H1 (cell line): ENCODE results near the gene SIX3. TPM values are rescaled to one million over a fixed set of nuclear protein-coding genes. Genes with fewer than 3 reads are reported as not detected.

Source experiments
- CTCF ChIA-PET: fragments of 300-600 bp; sonication (Branson Sonifier 250); formaldehyde crosslinking; loops from one replicate; lab custom pipeline; 2021; ENCODE audit not compliant: partially characterized antibody; lab: Charles Lee
- POLR2A ChIA-PET: fragments of 300-600 bp; sonication (Branson Sonifier 250); formaldehyde crosslinking; loops from one replicate; lab custom pipeline; 2021; ENCODE audit warnings: inconsistent platforms; ENCODE audit not compliant: partially characterized antibody; lab: Charles Lee
- DNase-seq, 2 experiments: peaks; one replicate each; pipeline versions ENCODE4 v3.0.0 to v3.0.0-alpha.2; 2010 to 2022; ENCODE audit warnings: low spot score in 2 of 2, low read depth in 1 of 2, mixed read lengths in 1 of 2
- FAIRE-seq: peaks from 2 replicates; lab custom pipeline; 2011; peaks lifted over from hg19 to GRCh38; lab: Jason Lieb, UNC
- H2AFZ ChIP-seq: 2 replicates; pipeline ENCODE4 v1.8.1; 2012; ENCODE audit warnings: low read length, inconsistent platforms
- H2AK5ac ChIP-seq: 2 replicates; pipeline ENCODE4 v1.6.1; 2013; ENCODE audit warnings: low read depth, low read length
- H2BK120ac ChIP-seq: replicated peaks from 2 replicates; pipeline ENCODE3; 2013; ENCODE audit warnings: low read depth, low read length, inconsistent platforms
- H2BK12ac ChIP-seq: 2 replicates; pipeline ENCODE4 v1.6.1; 2013; ENCODE audit warnings: low read depth, low read length
- H2BK15ac ChIP-seq: 2 replicates; pipeline ENCODE4 v1.6.1; 2013; ENCODE audit warnings: low read length
- H2BK20ac ChIP-seq: 2 replicates; pipeline ENCODE4 v1.6.1; 2013; ENCODE audit warnings: low read length
- H2BK5ac ChIP-seq: 2 replicates; pipeline ENCODE4 v1.6.1; 2013; ENCODE audit warnings: low read depth, low read length
- H3K14ac ChIP-seq: 2 replicates; pipeline ENCODE4 v1.6.1; 2013; ENCODE audit warnings: inconsistent platforms; ENCODE audit not compliant: insufficient read length
- H3K18ac ChIP-seq: 2 replicates; pipeline ENCODE4 v1.6.1; 2013; ENCODE audit warnings: low read length; ENCODE audit errors: extremely low read depth
- H3K23ac ChIP-seq: 2 replicates; pipeline ENCODE4 v1.6.1; 2013; ENCODE audit warnings: inconsistent platforms; ENCODE audit not compliant: insufficient read length
- H3K23me2 ChIP-seq: 2 replicates; pipeline ENCODE4 v1.6.1; 2013; ENCODE audit warnings: low read depth, low read length
- H3K27ac ChIP-seq: 2 replicates; pipeline ENCODE4 v1.6.1; 2011; ENCODE audit warnings: low read depth, low read length, inconsistent platforms
- H3K27me3 ChIP-seq, 4 experiments: replicated peaks in 1 of 4; 1 replicate in 1 of 4; 2 replicates in 3 of 4; pipeline versions ENCODE4 v1.6.1 to v1.8.1; 2011 to 2013; ENCODE audit warnings: low read length in 3 of 4, mild to moderate bottlenecking in 3 of 4, inconsistent platforms in 2 of 4, mixed read lengths in 2 of 4, moderate library complexity in 1 of 4; ENCODE audit not compliant: control insufficient read depth in 3 of 4, insufficient read depth in 3 of 4; ENCODE audit errors: extremely low read depth in 1 of 4
- H3K36me3 ChIP-seq, 4 experiments: 2 replicates each; pipeline versions ENCODE4 v1.6.1 to v1.8.1; 2011 to 2013; ENCODE audit warnings: mild to moderate bottlenecking in 4 of 4, low read length in 3 of 4, moderate library complexity in 2 of 4, control low read depth in 1 of 4, inconsistent platforms in 1 of 4; ENCODE audit not compliant: insufficient read depth in 4 of 4, control insufficient read depth in 2 of 4
- H3K4ac ChIP-seq: replicated peaks from 2 replicates; pipeline ENCODE3; 2013; ENCODE audit warnings: low read length, low read depth, mixed read lengths, inconsistent platforms; ENCODE audit not compliant: insufficient read length
- H3K4me1 ChIP-seq, 4 experiments: replicated peaks in 1 of 4; 1 replicate in 1 of 4; 2 replicates in 3 of 4; pipeline versions ENCODE4 v1.6.1 to v1.8.1; 2011 to 2013; ENCODE audit warnings: low read length in 3 of 4, inconsistent platforms in 2 of 4, mixed read lengths in 1 of 4; ENCODE audit not compliant: insufficient read depth in 4 of 4, control insufficient read depth in 3 of 4
- H3K4me2 ChIP-seq, 2 experiments: 2 replicates each; pipeline versions ENCODE4 v1.6.1 to v1.8.1; 2011 to 2013; ENCODE audit warnings: low read depth in 2 of 2, low read length in 2 of 2, control low read depth in 1 of 2, inconsistent platforms in 1 of 2, mild to moderate bottlenecking in 1 of 2; ENCODE audit not compliant: insufficient read depth in 1 of 2
- H3K4me3 ChIP-seq, 4 experiments: fragments of 200-600, 300-600 bp in 1 of 4; sonication (generic), shearing (Covaris generic), sonication (Bioruptor Twin) in 1 of 4; 2 replicates each; pipeline versions ENCODE4 v1.5.1 to v1.8.1; 2011 to 2016; ENCODE audit warnings: low read length in 4 of 4, low read depth in 3 of 4, control low read depth in 2 of 4, inconsistent platforms in 2 of 4, mild to moderate bottlenecking in 2 of 4, mixed read lengths in 1 of 4, moderate library complexity in 1 of 4; ENCODE audit not compliant: insufficient read depth in 2 of 4; ENCODE audit errors: extremely low read depth in 1 of 4
- H3K56ac ChIP-seq: replicated peaks from 2 replicates; pipeline ENCODE3; 2013; ENCODE audit warnings: low read depth, mild to moderate bottlenecking, mixed read lengths, low read length, inconsistent platforms; ENCODE audit not compliant: insufficient read length
- H3K79me1 ChIP-seq: 2 replicates; pipeline ENCODE4 v1.6.1; 2013; ENCODE audit warnings: low read depth, low read length, control low read depth
- H3K79me2 ChIP-seq, 2 experiments: 2 replicates each; pipeline versions ENCODE4 v1.6.1 to v1.8.1; 2012 to 2013; ENCODE audit warnings: low read length in 2 of 2, mild to moderate bottlenecking in 2 of 2, inconsistent platforms in 1 of 2; ENCODE audit not compliant: insufficient read depth in 2 of 2, control insufficient read depth in 1 of 2
- H3K9ac ChIP-seq, 4 experiments: replicated peaks in 1 of 4; 1 replicate in 1 of 4; 2 replicates in 3 of 4; pipeline versions ENCODE4 v1.6.1 to v1.8.1; 2011 to 2013; ENCODE audit warnings: low read depth in 3 of 4, low read length in 3 of 4, control low read depth in 2 of 4, mild to moderate bottlenecking in 2 of 4, moderate library complexity in 2 of 4, inconsistent platforms in 1 of 4; ENCODE audit errors: extremely low read depth in 1 of 4
- H3K9me3 ChIP-seq, 2 experiments: 2 replicates each; pipeline versions ENCODE4 v1.6.1 to v1.8.1; 2012 to 2013; ENCODE audit warnings: mild to moderate bottlenecking in 2 of 2, moderate library complexity in 2 of 2, control low read depth in 1 of 2, inconsistent platforms in 1 of 2, low read depth in 1 of 2, low read length in 1 of 2, mixed read lengths in 1 of 2; ENCODE audit not compliant: insufficient read depth in 2 of 2
- H4K20me1 ChIP-seq, 2 experiments: replicated peaks in 1 of 2; 2 replicates each; pipeline versions ENCODE3 to v1.8.1; 2011 to 2013; ENCODE audit warnings: inconsistent platforms in 2 of 2, low read length in 2 of 2, mild to moderate bottlenecking in 1 of 2; ENCODE audit not compliant: insufficient read depth in 2 of 2, control insufficient read depth in 1 of 2
- H4K5ac ChIP-seq: 2 replicates; pipeline ENCODE4 v1.6.1; 2013; ENCODE audit warnings: low read length, low read depth, mixed read lengths, inconsistent platforms; ENCODE audit not compliant: insufficient read length
- H4K8ac ChIP-seq: 2 replicates; pipeline ENCODE4 v1.8.0; 2013; ENCODE audit warnings: mild to moderate bottlenecking, moderate library complexity, low read length, inconsistent platforms; ENCODE audit not compliant: insufficient read depth; ENCODE audit errors: extremely low read depth
- H4K91ac ChIP-seq: replicated peaks from 2 replicates; pipeline ENCODE3; 2013; ENCODE audit warnings: low read length, mixed read lengths, inconsistent platforms; ENCODE audit not compliant: insufficient read length
- WGBS, 2 experiments: shearing (Covaris generic) in 1 of 2; methylation state at CpG; one replicate each; pipeline versions ENCODE4 v1.1.6 to v1.1.7; 2013 to 2015; ENCODE audit warnings: low lambda C conversion rate in 2 of 2, mixed read lengths in 2 of 2, inconsistent platforms in 1 of 2, low coverage in 1 of 2, missing lambda C conversion rate in 1 of 2; ENCODE audit not compliant: insufficient replicate concordance in 2 of 2, insufficient coverage in 1 of 2, insufficient read length in 1 of 2; ENCODE audit errors: extremely low coverage in 1 of 2, missing lambda C conversion rate in 1 of 2; 5-methylcytosine and 5-hydroxymethylcytosine counted together
- polyA plus RNA-seq, 7 experiments: library from polyadenylated mRNA; depleted of rRNA in 3 of 7; stranded (reverse) in 5 of 7; unstranded in 2 of 7; fragments of >200 nt in 5 of 7; fragments of 200-250 nt in 2 of 7; gene quantifications; 1 replicate in 5 of 7; 2 replicates in 1 of 7; 4 replicates in 1 of 7; pipeline versions ENCODE4 v1.2.1 to v1.2.3, GENCODE V29; 2011 to 2013; ENCODE audit warnings: missing spikeins in 2 of 7, mixed read lengths in 2 of 7
- total RNA-seq: library from RNA; stranded (reverse); fragmentation: NEBNext Ultra II Directional; extraction: Animal tissue kit (Norgen Biotek cat#: 25700); gene quantifications from 2 replicates; pipeline ENCODE4 v1.2.1, GENCODE V29; 2021

The SIX3 gene
- total and polyA plus RNA-seq, 2 of the 8 experiments (the other 6 are each of a cell fraction or from before 2014, with no cell fraction given), result 0.02 to 0.19 TPM

DNA sequence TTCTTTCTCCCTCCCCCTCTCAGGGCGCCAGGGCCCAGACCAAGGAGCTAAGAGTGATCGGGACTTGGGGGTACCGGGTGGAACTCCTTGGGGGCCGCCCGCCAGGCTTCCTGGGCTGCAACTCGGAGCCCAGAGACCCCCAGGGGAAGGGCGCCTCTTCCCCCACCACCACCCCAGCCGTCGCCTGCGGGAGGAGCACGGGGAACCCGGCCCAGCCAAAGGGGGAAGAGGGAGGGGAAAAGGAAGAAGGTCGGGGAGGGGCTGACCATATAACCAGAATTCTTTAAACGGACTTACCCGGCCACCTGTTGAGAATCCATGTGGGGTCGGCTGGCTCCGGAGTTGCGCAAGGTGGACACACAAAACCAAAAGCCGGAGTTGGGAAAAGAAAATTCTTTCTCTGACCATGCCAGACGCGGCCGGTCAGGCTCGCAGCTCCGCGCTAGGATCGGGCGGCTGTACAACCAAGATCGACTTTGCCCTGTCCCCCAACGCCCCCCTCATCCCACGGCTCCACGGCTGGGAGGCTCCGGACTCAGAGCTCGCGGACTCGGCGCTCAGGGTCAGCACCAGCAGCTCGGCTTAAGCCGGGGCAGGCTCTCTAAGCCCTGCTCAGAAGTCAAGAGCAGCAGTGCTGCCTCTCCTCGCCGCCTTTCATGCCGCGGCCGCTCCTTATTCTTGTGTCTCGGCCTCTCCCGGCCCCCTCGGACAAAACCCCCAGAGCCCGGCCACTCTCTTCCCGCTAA lies 6.3 kb upstream of the SIX3 start:
- H2BK15ac ChIP-seq, result no peak overlapping the region
- H3K9ac ChIP-seq, result peak overlapping the region in 1 of 4 experiments; percentile 59; a peak in 3 of 7 replicates
- H3K23ac ChIP-seq, result no peak overlapping the region
- no peak overlapping the region for H3K14ac ChIP-seq
- H3K27ac ChIP-seq, result no peak overlapping the region
- H3K9me3 ChIP-seq, result no peaks in the 10 kb centered on the region
- no peaks in the 10 kb centered on the region for H3K36me3 ChIP-seq
- FAIRE-seq (no peak), DNase-seq (peak in 1 of 2 experiments; percentile 80)
- peak overlapping the region; percentile 85 for H3K18ac ChIP-seq
- H2AFZ ChIP-seq, result no peak overlapping the region
- H3K79me1 ChIP-seq, result no peaks in the 10 kb centered on the region
- H2BK20ac ChIP-seq, result no peak overlapping the region; the same call in 1 of the 2 replicates
- H4K91ac ChIP-seq, result peak overlapping the region; percentile 13
- peak overlapping the region; percentile 78 to 93 for H3K4me2 ChIP-seq
- H2AK5ac ChIP-seq, result no peak overlapping the region
- 0 out of 2 replicates have a peak overlapping the region, but pooled peaks have one; percentile 68 for H2BK12ac ChIP-seq
- peaks cover 3 to 9% of the 10 kb centered on the region in 2 experiments for H4K20me1 ChIP-seq
- H2BK120ac ChIP-seq, result no peak overlapping the region
- H3K79me2 ChIP-seq, result no peaks in the 10 kb centered on the region
- no peak overlapping the region for H4K8ac ChIP-seq
- H4K5ac ChIP-seq, result no peak overlapping the region
- ChIA-PET CTCF (interaction anchor here (0.6 to 3.7 kb wide), 12 partner anchors 9 to 680 kb away, joined by 3 to 20 read pairs (median 3); no protein-coding TSS in a partner anchor), POLR2A (interaction anchor here (0.9 to 5.7 kb wide), 7 partner anchors 8 to 464 kb away, joined by 3 to 27 read pairs (median 3); no protein-coding TSS in a partner anchor)
- H3K4ac ChIP-seq, result no peak overlapping the region
- H2BK5ac ChIP-seq, result peak overlapping the region; percentile 52; the same call in 1 of the 2 replicates
- H3K56ac ChIP-seq, result no peak overlapping the region
- peak overlapping the region; percentile 45 to 65 (median 60) for H3K4me3 ChIP-seq
- peaks cover 11 to 62% (median 46%) of the 10 kb centered on the region in 4 experiments for H3K4me1 ChIP-seq
- WGBS, 2 experiments, result 1% methylated on average over 29 of the region's 48 CpGs; no CpG with 5 or more reads in 1 of the 2 experiments
- H3K23me2 ChIP-seq, result peaks cover 36% of the 10 kb centered on the region; the same call in 1 of the 2 replicates
- H3K27me3 ChIP-seq, result peaks cover 76 to 99% (median 96%) of the 10 kb centered on the region in 4 experiments; a peak in 6 of 7 replicates
